Vagina (tissue), 2 donors: ENCODE data around the gene SIPA1L3. TPM values are rescaled to one million over a fixed set of nuclear protein-coding genes. Genes with fewer than 3 reads are reported as not detected.

ENCODE experiments used
- DNase-seq, 2 donors: peaks; one replicate each; pipeline ENCODE4 v3.0.0-alpha.2; 2017; ENCODE audit errors: extremely low spot score in 2 of 2
- H3K27ac ChIP-seq: fragments of 200-600 bp; sonication (generic); one replicate; pipeline ENCODE4 v1.5.1; 2019
- H3K27me3 ChIP-seq: fragments of 200-600 bp; sonication (generic); one replicate; pipeline ENCODE4 v1.5.1; 2019
- H3K36me3 ChIP-seq, 2 donors: fragments of 200-600 bp; sonication (generic); one replicate each; pipeline ENCODE4 v1.5.1; 2017 to 2019
- H3K4me1 ChIP-seq: fragments of 200-600 bp; sonication (generic); one replicate; pipeline ENCODE4 v1.5.1; 2019
- H3K4me3 ChIP-seq, 2 donors: fragments of 200-600 bp; sonication (generic); 1 replicate in 1 of 2; 2 replicates in 1 of 2; pipeline ENCODE4 v1.5.1; 2016 to 2019
- H3K9me3 ChIP-seq: fragments of 200-600 bp; sonication (generic); one replicate; pipeline ENCODE4 v1.5.1; 2019
- POLR2A ChIP-seq, 2 donors: fragments of 450-650 bp; IDR thresholded peaks; one replicate each; pipeline ENCODE4 v1.6.1; 2017; ENCODE audit warnings: antibody characterized with exemption in 2 of 2, mild to moderate bottlenecking in 2 of 2, moderate library complexity in 2 of 2
- POLR2AphosphoS5 ChIP-seq, 2 donors: sonication (generic); formaldehyde crosslinking; IDR thresholded peaks; one replicate each; pipeline ENCODE4 v1.9.0; 2017; ENCODE audit warnings: antibody characterized with exemption in 2 of 2, mild to moderate bottlenecking in 2 of 2, low read depth in 1 of 2; ENCODE audit not compliant: insufficient read depth in 1 of 2
- intact Hi-C: fragments of 100-400 bp; cut with DNase I; formaldehyde crosslinking; loops from one replicate; pipeline ENCODE4 v1.15.1; 2023
- total RNA-seq: library from RNA; depleted of rRNA; stranded (reverse); fragments of >200 nt; gene quantifications from one replicate; pipeline ENCODE4 v1.2.3, GENCODE V29; 2016
- TF ChIP-seq, protein P1 (sequence below), 3 experiments: fragments of 450-650 bp in 2 of 3; fragments of 200-600 bp in 1 of 3; sonication (generic) in 1 of 3; IDR thresholded peaks; one replicate each; pipeline ENCODE4 v1.5.1; 2017 to 2019; ENCODE audit warnings: antibody characterized with exemption in 3 of 3, mild to moderate bottlenecking in 2 of 3, moderate library complexity in 2 of 3

SIPA1L3 gene
- total RNA-seq, 1 donor from 2014 or later: 13.0 TPM

DNA sequence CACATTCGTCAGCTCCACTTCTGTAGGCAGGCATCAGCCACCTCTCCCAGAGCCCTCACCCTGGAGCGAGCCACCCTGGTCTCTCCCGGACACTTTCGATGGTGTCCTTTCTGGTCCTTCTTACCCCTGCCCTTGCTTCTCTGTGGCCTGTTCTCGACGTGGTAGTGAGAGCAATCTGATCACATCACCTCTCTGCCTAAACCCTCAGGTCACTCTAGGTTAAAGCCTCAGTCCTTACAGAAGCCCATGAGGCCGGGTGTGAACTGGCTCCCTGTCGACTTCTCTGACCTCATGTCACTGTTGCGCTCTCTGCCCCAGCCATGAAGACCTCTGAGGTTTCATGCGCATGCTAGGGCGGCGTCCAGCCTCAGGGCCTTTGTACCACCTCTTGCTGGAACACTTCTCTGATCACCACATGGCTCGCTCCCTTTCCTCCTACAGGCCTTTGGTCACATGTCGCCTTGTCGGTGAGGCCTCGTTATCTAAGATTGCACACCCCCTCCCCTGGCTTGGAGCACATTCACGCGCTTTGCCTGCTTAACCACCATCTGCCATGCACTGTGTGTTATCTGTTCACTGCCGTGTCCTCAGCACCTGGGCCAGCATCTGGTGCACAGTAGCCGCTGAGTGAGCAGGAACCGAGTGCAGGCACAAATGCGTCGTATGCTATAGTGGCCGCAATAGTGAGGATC is 215.5 kb downstream of the SIPA1L3 start:
- Histone ChIP-seq H3K27me3 (no peaks in the 10 kb centered on the region), H3K27ac (no peak overlapping the region), H3K9me3 (no peaks in the 10 kb centered on the region), H3K36me3 (peaks cover 2 to 22% of the 10 kb centered on the region in 2 donors), H3K4me3 (no peak overlapping the region), H3K4me1 (no peaks in the 10 kb centered on the region)
- TF ChIP-seq, protein P1, sequence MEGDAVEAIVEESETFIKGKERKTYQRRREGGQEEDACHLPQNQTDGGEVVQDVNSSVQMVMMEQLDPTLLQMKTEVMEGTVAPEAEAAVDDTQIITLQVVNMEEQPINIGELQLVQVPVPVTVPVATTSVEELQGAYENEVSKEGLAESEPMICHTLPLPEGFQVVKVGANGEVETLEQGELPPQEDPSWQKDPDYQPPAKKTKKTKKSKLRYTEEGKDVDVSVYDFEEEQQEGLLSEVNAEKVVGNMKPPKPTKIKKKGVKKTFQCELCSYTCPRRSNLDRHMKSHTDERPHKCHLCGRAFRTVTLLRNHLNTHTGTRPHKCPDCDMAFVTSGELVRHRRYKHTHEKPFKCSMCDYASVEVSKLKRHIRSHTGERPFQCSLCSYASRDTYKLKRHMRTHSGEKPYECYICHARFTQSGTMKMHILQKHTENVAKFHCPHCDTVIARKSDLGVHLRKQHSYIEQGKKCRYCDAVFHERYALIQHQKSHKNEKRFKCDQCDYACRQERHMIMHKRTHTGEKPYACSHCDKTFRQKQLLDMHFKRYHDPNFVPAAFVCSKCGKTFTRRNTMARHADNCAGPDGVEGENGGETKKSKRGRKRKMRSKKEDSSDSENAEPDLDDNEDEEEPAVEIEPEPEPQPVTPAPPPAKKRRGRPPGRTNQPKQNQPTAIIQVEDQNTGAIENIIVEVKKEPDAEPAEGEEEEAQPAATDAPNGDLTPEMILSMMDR (IDR thresholded peaks at IDR 0.05): no peak
- TF ChIP-seq POLR2AphosphoS5 (IDR thresholded peaks at IDR 0.05; ENCODE audit: insufficient read depth in 1 of 2, low read depth in 1 of 2) (no peak), POLR2A (IDR thresholded peaks at IDR 0.05) (no peak)
- intact Hi-C loops: no loop called here
- DNase-seq: no peak

DNA sequence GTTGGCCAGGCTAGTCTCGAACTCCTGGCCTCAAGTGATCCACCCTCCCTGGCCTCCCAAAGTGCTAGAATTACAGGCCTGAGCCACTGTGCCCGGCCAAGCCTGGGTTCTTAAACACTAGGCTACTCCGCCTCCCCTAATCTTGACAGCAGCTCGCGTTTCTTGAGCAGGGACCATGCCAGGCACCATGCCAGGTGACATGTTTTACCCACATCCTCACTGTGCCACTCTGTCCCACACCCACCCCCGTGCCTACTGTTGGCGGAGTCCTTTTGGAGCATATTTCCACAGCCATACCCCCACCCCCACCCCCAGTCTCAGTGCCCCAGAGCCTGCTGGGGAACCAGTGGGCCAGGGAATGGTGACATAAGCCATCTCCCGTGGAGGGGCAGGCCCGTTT is 218.2 kb downstream of the SIPA1L3 start:
- no peak for DNase-seq
- H3K4me3 ChIP-seq: no peak overlapping the region
- no peak overlapping the region for H3K27ac ChIP-seq
- H3K27me3 ChIP-seq: no peaks in the 10 kb centered on the region
- H3K4me1 ChIP-seq: no peaks in the 10 kb centered on the region
- H3K9me3 ChIP-seq: no peaks in the 10 kb centered on the region
- intact Hi-C loops: no loop called here
- H3K36me3 ChIP-seq: peaks cover 0 to 6% of the 10 kb centered on the region in 2 donors
- TF ChIP-seq POLR2A (IDR thresholded peaks at IDR 0.05): no peak

DNA sequence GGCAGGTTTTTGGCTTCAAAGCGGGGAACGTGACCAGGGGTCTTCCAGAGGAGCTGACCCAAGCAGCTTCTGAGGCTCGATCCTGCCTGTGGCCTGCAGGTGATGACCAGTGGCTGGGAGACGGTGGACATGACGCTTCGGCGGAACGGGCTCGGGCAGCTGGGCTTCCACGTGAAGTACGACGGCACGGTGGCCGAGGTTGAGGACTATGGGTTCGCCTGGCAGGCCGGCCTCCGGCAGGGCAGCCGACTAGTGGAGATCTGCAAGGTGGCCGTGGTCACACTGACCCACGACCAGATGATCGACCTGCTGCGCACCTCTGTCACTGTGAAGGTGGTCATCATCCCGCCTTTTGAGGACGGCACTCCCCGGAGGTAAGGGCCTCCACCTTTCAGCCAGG is 223.4 kb downstream of the SIPA1L3 start:
- H3K36me3 ChIP-seq: no peaks in the 10 kb centered on the region
- H3K4me3 ChIP-seq: no peak overlapping the region
- H3K9me3 ChIP-seq: no peaks in the 10 kb centered on the region
- H3K4me1 ChIP-seq: no peaks in the 10 kb centered on the region
- intact Hi-C loops: no loop called here
- H3K27me3 ChIP-seq: no peaks in the 10 kb centered on the region
- DNase-seq: no peak
- TF ChIP-seq POLR2A (IDR thresholded peaks at IDR 0.05) (no peak), POLR2AphosphoS5 (IDR thresholded peaks at IDR 0.05; ENCODE audit: insufficient read depth in 1 of 2, low read depth in 1 of 2) (no peak)
- TF ChIP-seq, protein P1 (IDR thresholded peaks at IDR 0.05): no peak
- no peak overlapping the region for H3K27ac ChIP-seq

DNA sequence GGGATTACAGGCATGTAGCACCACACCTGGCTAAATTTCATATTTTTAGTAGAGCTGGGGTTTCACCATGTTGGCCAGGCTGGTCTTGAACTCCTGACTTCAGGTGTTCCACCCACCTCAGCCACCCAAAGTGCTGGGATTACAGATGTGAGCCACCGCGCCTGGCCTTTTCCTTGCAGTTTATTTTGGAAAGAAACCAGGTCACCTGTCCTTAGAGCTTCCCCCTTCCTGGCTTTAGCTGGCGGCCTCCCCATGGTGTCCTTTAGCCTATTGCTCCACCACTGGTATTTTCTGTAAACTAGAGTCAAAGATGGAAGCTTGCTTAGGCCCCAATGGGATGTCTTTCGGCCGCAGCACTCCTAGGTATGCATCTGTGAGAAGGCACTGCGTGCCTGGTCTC is 225.8 kb downstream of the SIPA1L3 start:
- Histone ChIP-seq H3K27ac (no peak overlapping the region), H3K9me3 (no peaks in the 10 kb centered on the region), H3K4me1 (no peaks in the 10 kb centered on the region), H3K4me3 (no peak overlapping the region), H3K27me3 (no peaks in the 10 kb centered on the region), H3K36me3 (no peaks in the 10 kb centered on the region)
- no peak for DNase-seq
- TF ChIP-seq POLR2A (IDR thresholded peaks at IDR 0.05) (no peak), POLR2AphosphoS5 (IDR thresholded peaks at IDR 0.05; ENCODE audit: insufficient read depth in 1 of 2, low read depth in 1 of 2) (no peak)
- TF ChIP-seq, protein P1 (IDR thresholded peaks at IDR 0.05): no peak
- intact Hi-C loops: no loop called here

DNA sequence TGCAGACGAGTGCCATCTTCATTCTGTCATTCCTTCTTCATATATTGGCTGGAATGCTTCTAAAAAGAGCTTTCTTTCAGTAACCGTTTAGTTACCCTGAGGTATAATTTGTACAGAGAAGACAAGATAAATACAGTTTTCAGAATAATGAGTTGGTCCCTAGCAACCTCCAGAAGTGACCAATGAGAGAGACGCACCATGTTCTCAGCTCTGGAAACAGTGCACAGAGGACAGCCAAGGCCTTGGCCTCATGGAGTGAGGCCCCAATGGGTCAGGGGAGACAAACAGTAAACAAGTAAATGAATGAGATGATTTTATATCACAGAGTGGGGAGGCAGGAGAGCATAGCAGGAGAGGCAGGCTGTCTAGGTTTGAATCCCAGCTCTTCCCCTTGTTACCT is 226.3 kb downstream of the SIPA1L3 start:
- no peak overlapping the region for H3K4me3 ChIP-seq
- intact Hi-C loops: no loop called here
- no peak for DNase-seq
- H3K27me3 ChIP-seq: no peaks in the 10 kb centered on the region
- H3K36me3 ChIP-seq: no peaks in the 10 kb centered on the region
- no peak overlapping the region for H3K27ac ChIP-seq
- H3K4me1 ChIP-seq: no peaks in the 10 kb centered on the region
- H3K9me3 ChIP-seq: no peaks in the 10 kb centered on the region
- TF ChIP-seq, protein P1 (IDR thresholded peaks at IDR 0.05): no peak
- TF ChIP-seq POLR2A (IDR thresholded peaks at IDR 0.05) (no peak), POLR2AphosphoS5 (IDR thresholded peaks at IDR 0.05; ENCODE audit: insufficient read depth in 1 of 2, low read depth in 1 of 2) (no peak)
